Right lobe of liver (tissue), 6 donors: Measurements from ENCODE around the gene MAPT. TPM values are rescaled to one million over a fixed set of nuclear protein-coding genes. Genes with fewer than 3 reads are reported as not detected.
A peak's percentile ranks its signal among the peaks of the same experiment; 100 is the strongest.

ENCODE experiments used
- ATAC-seq, 4 donors: fragments of 200-7000 bp; cut with Tn5 transposase; one replicate each; pipeline ENCODE4 v1.9.1; 2020; ENCODE audit warnings: mild to moderate bottlenecking in 4 of 4, moderate library complexity in 4 of 4
- DNase-seq, 3 donors: peaks; one replicate each; pipeline ENCODE4 v3.0.0-alpha.2; 2020
- H3K27ac ChIP-seq, 3 donors: fragments of 200-600 bp; one replicate each; pipeline ENCODE4 v1.8.0; 2022
- H3K27me3 ChIP-seq, 2 donors: fragments of 200-600 bp; one replicate each; pipeline ENCODE4 v1.8.0; 2022
- H3K36me3 ChIP-seq, 4 donors: fragments of 200-600 bp; sonication (generic) in 1 of 4; one replicate each; pipeline versions ENCODE4 v1.5.1 to v1.8.0; 2017 to 2022; ENCODE audit warnings: control low read depth in 1 of 4
- H3K4me1 ChIP-seq, 4 donors: fragments of 200-600 bp; sonication (generic) in 1 of 4; one replicate each; pipeline versions ENCODE4 v1.5.1 to v1.8.0; 2017 to 2022; ENCODE audit warnings: control low read depth in 1 of 4
- H3K4me3 ChIP-seq, 3 donors: fragments of 200-600 bp; one replicate each; pipeline ENCODE4 v1.8.0; 2022
- H3K9me3 ChIP-seq, 4 donors: fragments of 200-600 bp; sonication (generic) in 1 of 4; one replicate each; pipeline versions ENCODE4 v1.5.1 to v1.8.0; 2017 to 2022; ENCODE audit warnings: control low read depth in 1 of 4
- POLR2A ChIP-seq: fragments of 450-650 bp; IDR thresholded peaks from one replicate; pipeline ENCODE4 v1.6.1; 2017; ENCODE audit warnings: antibody characterized with exemption, mild to moderate bottlenecking
- WGBS: methylation state at CpG from one replicate; pipeline ENCODE4 v1.1.6; 2018; ENCODE audit warnings: low coverage, low lambda C conversion rate; ENCODE audit not compliant: insufficient coverage; ENCODE audit errors: missing lambda C conversion rate; 5-methylcytosine and 5-hydroxymethylcytosine counted together
- intact Hi-C, 2 donors: fragments of 100-400 bp; cut with DNase I; formaldehyde crosslinking; loops; one replicate each; pipeline versions ENCODE4 v1.11.2 to v1.14.1; 2022
- total RNA-seq, 6 experiments: library from RNA; depleted of rRNA in 2 of 6; stranded (reverse); fragments of >200 nt in 2 of 6; fragmentation: NEBNext Ultra II Directional in 3 of 6; extraction: Animal tissue kit (Norgen Biotek cat#: 25700) in 3 of 6; gene quantifications; one replicate each; pipeline versions ENCODE4 v1.1.0 to v1.2.4, GENCODE V29; 2016 to 2023
- TF ChIP-seq, protein P1 (sequence below), 4 donors: fragments of 200-600 bp in 3 of 4; fragments of 450-650 bp in 1 of 4; IDR thresholded peaks; one replicate each; pipeline versions ENCODE4 v1.5.1 to v1.8.0; 2016 to 2022; ENCODE audit warnings: antibody characterized with exemption in 4 of 4, mild to moderate bottlenecking in 2 of 4
- donor health status: DM: no; HTN: yes; CAD: no.
- donor health status: DM: no; HTN: no; CAD: no.
- donor health status: DM: no; HTN: no; CAD: no.
- donor health status: DM: no; HTN: yes; CAD: no.
- donor health status: DM: no; HTN: yes; CAD: no.

Gene MAPT
- total RNA-seq, 6 experiments from 2014 or later, result 0.39 to 4.9 (median 0.59) TPM

DNA sequence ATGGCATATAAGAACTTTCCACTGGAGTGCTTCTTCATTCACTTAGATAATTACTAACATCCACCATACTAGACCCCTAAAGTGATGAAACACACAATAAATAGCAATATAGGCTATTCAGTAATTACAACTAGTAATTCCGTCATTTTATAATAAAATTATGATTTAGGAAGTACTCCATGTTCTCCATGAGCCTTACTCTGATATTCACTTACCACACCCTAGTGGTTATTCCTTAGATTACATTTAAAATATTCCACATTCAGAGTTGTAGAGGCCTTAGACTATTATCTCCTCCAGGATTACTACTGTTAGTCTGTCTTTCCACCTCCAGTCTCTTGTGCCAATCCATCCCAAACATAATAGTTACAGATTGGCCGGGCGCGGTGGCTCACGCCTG lies 167.1 kb downstream of the MAPT start:
- peaks cover 0 to 8% (median 6%) of the 10 kb centered on the region in 4 donors for H3K36me3 ChIP-seq
- H3K4me1 ChIP-seq, result peaks cover 0 to 7% (median 0%) of the 10 kb centered on the region in 4 donors
- ATAC-seq, result peak; percentile 62 to 74 (median 68)

DNA sequence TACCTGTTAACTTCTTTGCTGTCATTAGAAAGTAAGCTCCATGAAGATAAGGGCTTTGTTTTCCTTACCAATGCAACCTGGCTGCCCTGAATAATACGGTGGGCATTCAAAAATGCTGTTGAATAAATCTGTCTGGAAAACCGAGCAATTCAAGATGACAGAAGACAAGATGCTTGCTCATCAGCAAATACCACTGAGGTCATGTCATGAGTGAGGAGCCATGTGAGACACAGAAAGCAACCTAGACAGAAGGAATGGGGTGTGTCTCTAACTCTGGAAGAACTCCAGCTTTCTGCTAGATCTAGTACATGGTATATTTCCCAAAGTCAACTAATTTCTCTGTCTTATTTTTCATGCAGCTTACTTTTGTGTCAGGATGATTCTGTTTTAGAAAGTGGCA lies 168.9 kb downstream of the MAPT start:
- Histone ChIP-seq H3K27ac (no peak overlapping the region), H3K9me3 (no peaks in the 10 kb centered on the region), H3K36me3 (peaks cover 0 to 16% (median 7%) of the 10 kb centered on the region in 4 donors), H3K27me3 (no peaks in the 10 kb centered on the region), H3K4me3 (no peak overlapping the region), H3K4me1 (no peaks in the 10 kb centered on the region)
- DNase-seq, result no peak
- WGBS, result 63% methylated on average over 2 of the region's 2 CpGs
- TF ChIP-seq, protein P1, sequence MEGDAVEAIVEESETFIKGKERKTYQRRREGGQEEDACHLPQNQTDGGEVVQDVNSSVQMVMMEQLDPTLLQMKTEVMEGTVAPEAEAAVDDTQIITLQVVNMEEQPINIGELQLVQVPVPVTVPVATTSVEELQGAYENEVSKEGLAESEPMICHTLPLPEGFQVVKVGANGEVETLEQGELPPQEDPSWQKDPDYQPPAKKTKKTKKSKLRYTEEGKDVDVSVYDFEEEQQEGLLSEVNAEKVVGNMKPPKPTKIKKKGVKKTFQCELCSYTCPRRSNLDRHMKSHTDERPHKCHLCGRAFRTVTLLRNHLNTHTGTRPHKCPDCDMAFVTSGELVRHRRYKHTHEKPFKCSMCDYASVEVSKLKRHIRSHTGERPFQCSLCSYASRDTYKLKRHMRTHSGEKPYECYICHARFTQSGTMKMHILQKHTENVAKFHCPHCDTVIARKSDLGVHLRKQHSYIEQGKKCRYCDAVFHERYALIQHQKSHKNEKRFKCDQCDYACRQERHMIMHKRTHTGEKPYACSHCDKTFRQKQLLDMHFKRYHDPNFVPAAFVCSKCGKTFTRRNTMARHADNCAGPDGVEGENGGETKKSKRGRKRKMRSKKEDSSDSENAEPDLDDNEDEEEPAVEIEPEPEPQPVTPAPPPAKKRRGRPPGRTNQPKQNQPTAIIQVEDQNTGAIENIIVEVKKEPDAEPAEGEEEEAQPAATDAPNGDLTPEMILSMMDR (IDR thresholded peaks at IDR 0.05), result no peak
- TF ChIP-seq POLR2A, result no peak
- peak in 1 of 4 donors; percentile 28 for ATAC-seq
- intact Hi-C loops, result no loop called here

More for the DNA sequence above, 167.1 kb downstream of the MAPT start:
- H3K9me3 ChIP-seq, result no peaks in the 10 kb centered on the region
- 87% methylated on average over 5 of the region's 5 CpGs for WGBS
- H3K27ac ChIP-seq, result no peak overlapping the region
- no peak for DNase-seq
- intact Hi-C loops, result no loop called here
- no peaks in the 10 kb centered on the region for H3K27me3 ChIP-seq
- no peak for TF ChIP-seq POLR2A
- TF ChIP-seq, protein P1 (IDR thresholded peaks at IDR 0.05), result peak; percentile 42 to 48 (median 46)
- H3K4me3 ChIP-seq, result no peak overlapping the region

DNA sequence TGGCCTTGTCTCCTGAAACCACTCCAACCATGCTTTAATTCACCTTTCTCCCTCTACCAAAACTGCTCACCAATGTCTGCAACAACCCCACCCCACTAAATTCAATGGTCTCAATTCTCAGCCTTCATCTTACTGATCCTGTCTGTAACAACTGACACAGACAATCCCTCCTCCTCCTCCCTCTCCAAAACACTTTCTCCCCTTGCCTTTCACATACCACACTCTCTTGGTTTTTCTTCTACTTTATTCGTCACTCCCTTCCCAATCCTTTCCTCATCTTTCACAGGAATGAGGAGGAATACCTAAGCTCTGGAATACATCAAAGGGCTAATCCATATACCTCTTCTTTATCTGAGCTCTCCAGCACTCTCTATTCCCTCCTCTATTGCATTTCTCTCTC lies 170.1 kb downstream of the MAPT start:
- no peaks in the 10 kb centered on the region for H3K27me3 ChIP-seq
- intact Hi-C loops, result no loop called here
- H3K4me1 ChIP-seq, result no peaks in the 10 kb centered on the region
- 86% methylated on average over 1 of the region's 1 CpG for WGBS
- no peaks in the 10 kb centered on the region for H3K9me3 ChIP-seq
- ATAC-seq, result no peak
- no peak overlapping the region for H3K27ac ChIP-seq
- H3K36me3 ChIP-seq, result peaks cover 0 to 16% (median 7%) of the 10 kb centered on the region in 4 donors
- TF ChIP-seq, protein P1 (IDR thresholded peaks at IDR 0.05), result no peak
- no peak for TF ChIP-seq POLR2A
- DNase-seq, result no peak
- H3K4me3 ChIP-seq, result no peak overlapping the region

DNA sequence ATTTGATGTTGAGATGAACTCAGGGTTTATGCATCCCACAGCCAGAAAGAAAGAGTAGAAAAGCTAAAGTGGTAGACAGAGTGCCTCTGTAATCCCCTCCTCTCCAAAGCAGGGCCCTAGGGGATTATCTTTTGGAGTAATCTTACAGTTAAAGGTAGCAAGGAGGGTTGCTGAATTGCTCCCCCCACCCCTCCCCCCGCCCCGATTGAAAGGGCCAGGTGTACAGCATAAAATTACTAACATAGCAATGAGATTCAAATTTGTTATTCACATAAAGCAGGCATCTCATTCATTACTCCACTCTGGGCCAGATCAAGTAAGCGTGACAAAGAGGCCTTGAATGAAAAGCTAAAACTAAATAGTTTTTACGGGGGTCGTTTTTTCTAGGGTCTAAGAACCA lies 177.4 kb downstream of the MAPT start:
- H3K9me3 ChIP-seq, result no peaks in the 10 kb centered on the region
- H3K4me3 ChIP-seq, result no peak overlapping the region
- no peak overlapping the region for H3K27ac ChIP-seq
- H3K36me3 ChIP-seq, result peaks cover 0 to 5% (median under 1%) of the 10 kb centered on the region in 4 donors
- DNase-seq, result no peak
- no peaks in the 10 kb centered on the region for H3K4me1 ChIP-seq
- WGBS, result 87% methylated on average over 3 of the region's 5 CpGs
- TF ChIP-seq POLR2A, result no peak
- TF ChIP-seq, protein P1 (IDR thresholded peaks at IDR 0.05), result no peak
- intact Hi-C loops, result no loop called here
- no peak for ATAC-seq
- H3K27me3 ChIP-seq, result no peaks in the 10 kb centered on the region

DNA sequence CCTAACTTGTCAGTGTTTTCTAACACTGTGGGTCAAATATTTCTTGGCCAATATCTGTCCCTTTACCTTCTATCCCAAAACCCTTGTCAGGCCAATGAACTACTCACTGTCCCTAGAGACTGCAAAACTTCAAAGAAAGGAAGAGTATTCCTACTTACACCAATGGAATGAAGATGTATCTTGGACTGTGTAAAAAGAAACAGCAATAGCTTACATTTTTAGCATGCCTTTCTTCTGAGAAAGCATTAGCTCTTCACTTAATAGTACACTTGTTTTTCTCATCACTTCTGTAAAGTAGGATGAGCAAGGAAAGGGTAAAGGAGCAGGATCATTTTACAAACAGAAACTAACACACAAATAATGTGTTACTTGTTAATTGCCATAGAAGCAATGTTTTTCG lies 178.6 kb downstream of the MAPT start:
- TF ChIP-seq, protein P1 (IDR thresholded peaks at IDR 0.05), result no peak
- no peak for TF ChIP-seq POLR2A
- H3K9me3 ChIP-seq, result no peaks in the 10 kb centered on the region
- 100% methylated on average over 1 of the region's 1 CpG for WGBS
- no peak overlapping the region for H3K27ac ChIP-seq
- no peak for DNase-seq
- no peaks in the 10 kb centered on the region for H3K27me3 ChIP-seq
- H3K4me1 ChIP-seq, result no peaks in the 10 kb centered on the region
- H3K4me3 ChIP-seq, result no peak overlapping the region
- no peaks in the 10 kb centered on the region for H3K36me3 ChIP-seq
- ATAC-seq, result no peak
- intact Hi-C loops, result no loop called here
